ENCODE data around the gene DQX1.
A peak's percentile ranks its signal among the peaks of the same experiment; 100 is the strongest.

DQX1 gene

GRCh38 chr2:74551530-74551929, 25.5 kb upstream of the DQX1 start:
- TF ChIP-seq TSHZ2 (CRISPR knock-in tag; IDR thresholded peaks at IDR 0.05) = no peak
- no peak for TF ChIP-seq SNAI2 (CRISPR knock-in tag; IDR thresholded peaks at IDR 0.05)
- TF ChIP-seq ZFP3 (CRISPR knock-in tag; IDR thresholded peaks at IDR 0.05) = no peak
- no peak for TF ChIP-seq ARNTL (CRISPR knock-in tag; IDR thresholded peaks at IDR 0.05; ENCODE audit: borderline replicate concordance, low read depth)
- no peak for ATAC-seq

GRCh38 chr2:74550231-74550630, 24.2 kb upstream of the DQX1 start:
- no peak for ATAC-seq
- TF ChIP-seq CSRNP3 (CRISPR knock-in tag; IDR thresholded peaks at IDR 0.05) (no peak), OSR1 (CRISPR knock-in tag; IDR thresholded peaks at IDR 0.05) (no peak), ISL1 (CRISPR knock-in tag; IDR thresholded peaks at IDR 0.05) (no peak), CREB5 (CRISPR knock-in tag; IDR thresholded peaks at IDR 0.05; ENCODE audit: low read depth) (no peak), ZFP3 (CRISPR knock-in tag; IDR thresholded peaks at IDR 0.05) (no peak), ARNTL (CRISPR knock-in tag; IDR thresholded peaks at IDR 0.05; ENCODE audit: borderline replicate concordance, low read depth) (no peak), GLIS3 (CRISPR knock-in tag; IDR thresholded peaks at IDR 0.05) (no peak), TCF4 (CRISPR knock-in tag; IDR thresholded peaks at IDR 0.05; ENCODE audit: borderline replicate concordance) (no peak), RARB (CRISPR knock-in tag; IDR thresholded peaks at IDR 0.05) (no peak), POU6F1 (CRISPR knock-in tag; IDR thresholded peaks at IDR 0.05; ENCODE audit: borderline replicate concordance, low read depth) (no peak), SNAI2 (CRISPR knock-in tag; IDR thresholded peaks at IDR 0.05) (no peak), TSHZ2 (CRISPR knock-in tag; IDR thresholded peaks at IDR 0.05) (no peak), CSDC2 (CRISPR knock-in tag; IDR thresholded peaks at IDR 0.05) (no peak), ZNF565 (CRISPR knock-in tag; conservative IDR thresholded peaks at IDR 0.05; ENCODE audit: low read depth) (no peak), ZFP30 (CRISPR knock-in tag; IDR thresholded peaks at IDR 0.05) (no peak)

- peak; percentile 64 for ATAC-seq
- no peak for TF ChIP-seq BACH2 (CRISPR knock-in tag; IDR thresholded peaks at IDR 0.05; ENCODE audit: borderline replicate concordance)
- TF ChIP-seq ESRRG (CRISPR knock-in tag; IDR thresholded peaks at IDR 0.05) = no peak
Observed at GRCh38 chr2:74548900-74549826, 23.1 kb upstream of the DQX1 start.

Data from SK-N-SH treated with all-trans-retinoic acid at 6 μM for 48 hours (cell line).